HG03378 (cell line): ENCODE measurements around the gene BNC2.

ENCODE experiments used
- ATAC-seq: cut with Tn5 transposase; IDR thresholded peaks from one replicate; pipeline ENCODE4 v1.9.1; 2021; ENCODE audit warnings: mild to moderate bottlenecking, moderate library complexity; ENCODE audit not compliant: unreplicated experiment

The BNC2 gene

DNA sequence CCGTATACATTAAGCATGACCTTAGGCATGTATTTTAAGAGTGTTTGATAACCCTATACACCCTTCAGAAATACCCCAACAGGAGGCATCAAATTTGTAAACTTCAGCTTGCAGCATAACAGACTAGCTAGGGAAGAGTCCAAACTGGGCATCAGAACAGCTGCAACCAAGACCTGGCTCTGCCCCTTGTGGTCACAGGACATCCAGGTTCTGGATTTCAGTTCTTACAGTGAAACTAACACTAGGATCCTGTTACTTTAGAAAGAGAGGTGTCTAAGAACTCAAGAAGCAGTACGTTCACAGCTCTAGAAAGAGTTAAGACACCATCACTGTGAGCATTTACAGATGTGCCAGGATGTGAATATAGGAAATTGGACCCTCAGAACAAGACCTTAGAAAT, 229.8 kb downstream of the BNC2 start:
- ATAC-seq: no peak

DNA sequence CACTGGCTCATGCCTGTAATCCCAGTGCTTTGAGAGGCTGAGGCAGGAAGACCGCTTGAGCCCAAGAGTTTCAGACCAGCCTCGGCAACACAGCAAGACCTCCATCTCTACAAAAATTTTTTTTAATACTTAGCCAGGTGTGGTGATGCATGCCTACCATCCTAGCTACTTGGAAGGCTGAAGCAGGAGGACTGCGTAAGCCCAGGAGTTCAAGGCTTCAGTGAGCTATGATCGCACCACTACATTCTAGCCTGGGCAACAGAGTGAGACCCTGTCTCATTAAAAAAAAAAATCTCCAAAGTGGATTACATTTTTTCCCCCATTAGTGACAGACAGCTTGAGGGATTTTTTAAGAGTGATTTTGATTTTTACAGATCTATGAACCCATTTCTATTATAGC, 230.8 kb downstream of the BNC2 start:
- ATAC-seq: no peak

DNA sequence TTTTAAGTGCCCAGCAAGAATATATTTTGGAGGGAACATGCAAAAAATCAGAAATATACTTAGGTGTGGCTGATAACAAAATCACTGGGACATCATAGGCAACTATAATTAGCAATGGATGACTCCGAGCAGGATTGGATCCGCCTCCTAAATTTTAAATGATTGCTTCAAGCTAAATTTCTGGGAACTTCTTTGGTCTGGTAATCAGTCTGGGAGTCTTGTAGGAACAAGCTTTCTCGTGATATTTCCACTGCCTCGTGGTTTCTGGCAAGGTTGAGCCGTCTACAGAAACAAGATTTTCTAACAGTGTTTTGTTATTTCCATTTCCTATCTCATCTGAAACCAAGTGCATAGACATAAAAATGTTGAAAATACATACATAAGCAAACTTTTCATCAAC, 232.6 kb downstream of the BNC2 start:
- ATAC-seq: no peak

DNA sequence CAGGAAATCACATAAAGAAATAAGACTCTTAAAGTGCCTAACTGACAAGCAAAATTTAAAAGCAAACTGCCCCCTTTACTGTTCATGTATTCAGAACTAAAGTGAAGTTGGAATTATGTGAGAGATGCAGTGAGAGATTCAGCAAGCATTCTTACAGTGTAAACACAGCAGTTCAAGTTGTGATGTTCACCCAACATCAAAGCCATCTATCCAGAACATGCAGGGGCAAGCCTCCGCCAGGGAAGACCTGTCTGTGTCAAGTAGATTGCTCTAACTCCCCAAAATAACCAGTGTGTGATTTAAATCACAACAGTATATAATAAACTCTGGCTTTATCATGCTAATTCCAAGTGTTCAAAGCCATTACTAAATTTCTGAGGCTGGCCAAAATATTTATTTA, 233.3 kb downstream of the BNC2 start:
- no peak for ATAC-seq

DNA sequence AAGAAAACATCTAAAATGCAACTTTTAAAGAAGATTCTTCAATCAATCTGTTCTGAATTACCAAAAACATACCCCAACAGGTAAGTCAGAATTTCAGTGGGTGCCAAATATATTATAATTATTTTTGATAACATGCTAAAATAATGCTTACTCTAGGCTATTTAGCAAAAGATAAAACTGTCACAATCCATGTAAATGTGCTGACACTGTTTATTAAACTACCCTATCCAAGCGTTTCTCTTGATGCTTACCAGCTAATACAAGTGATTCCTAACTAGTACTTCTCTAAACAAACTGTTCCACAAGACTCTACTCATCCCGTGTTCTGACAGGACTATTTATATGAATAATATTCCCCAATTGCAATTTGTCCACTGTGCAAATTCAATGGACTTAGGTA, 236.7 kb downstream of the BNC2 start:
- no peak for ATAC-seq

DNA sequence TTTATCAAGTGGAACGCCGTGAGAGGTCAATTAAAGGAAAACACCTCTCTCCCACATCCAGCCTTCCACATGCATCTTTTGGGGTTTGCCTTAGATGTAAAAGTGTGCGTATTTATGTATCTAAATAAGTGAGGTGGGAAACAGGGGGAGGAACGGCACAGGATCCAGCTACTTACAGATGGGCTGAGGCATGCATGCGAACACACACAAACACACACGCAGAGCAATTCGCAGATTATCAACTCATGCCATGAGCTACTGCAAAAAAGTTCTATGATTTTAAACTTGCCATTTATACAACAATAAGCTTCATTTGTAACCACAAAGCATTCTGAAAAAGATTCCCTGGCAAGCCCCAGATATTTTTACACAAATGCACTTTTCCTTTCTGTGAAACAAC, 242.1 kb downstream of the BNC2 start:
- no peak for ATAC-seq

DNA sequence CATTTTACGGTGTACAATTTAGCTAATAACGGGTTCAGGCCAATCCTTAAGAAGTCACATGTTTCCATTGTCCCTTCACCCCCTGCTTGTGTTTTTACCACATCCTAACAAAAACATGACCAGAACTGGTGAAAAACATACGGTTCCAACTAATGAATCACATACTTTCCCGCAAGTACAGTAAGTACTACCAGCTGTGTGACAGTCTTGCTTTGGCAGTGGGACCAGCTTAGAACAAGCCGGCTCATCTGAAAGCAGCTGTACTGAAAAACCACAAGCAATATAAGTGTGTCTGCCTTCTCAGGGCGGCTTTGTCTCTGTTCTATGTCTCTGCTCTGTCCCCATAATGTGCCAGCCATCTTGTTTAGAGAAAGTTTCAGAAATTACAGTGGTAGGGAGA, 242.5 kb downstream of the BNC2 start:
- no peak for ATAC-seq

DNA sequence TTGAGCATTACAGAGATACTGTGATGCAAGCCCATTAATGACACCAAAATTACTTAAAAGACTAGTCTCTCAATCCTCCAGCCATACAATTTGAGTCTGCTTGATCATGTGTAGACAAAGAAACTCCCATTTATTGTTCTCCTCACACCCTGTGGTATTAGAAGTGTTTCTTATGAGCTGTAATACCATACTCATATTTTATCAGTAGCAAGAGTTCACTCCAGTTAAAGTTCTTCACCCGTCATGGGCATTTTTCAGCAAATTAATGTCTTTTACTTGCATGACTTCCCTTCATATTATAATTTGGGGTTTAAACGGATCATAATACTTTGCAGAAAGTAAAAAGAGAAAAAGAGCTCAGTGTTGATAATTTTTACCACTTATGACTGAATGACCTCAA, 242.9 kb downstream of the BNC2 start:
- ATAC-seq: no peak

DNA sequence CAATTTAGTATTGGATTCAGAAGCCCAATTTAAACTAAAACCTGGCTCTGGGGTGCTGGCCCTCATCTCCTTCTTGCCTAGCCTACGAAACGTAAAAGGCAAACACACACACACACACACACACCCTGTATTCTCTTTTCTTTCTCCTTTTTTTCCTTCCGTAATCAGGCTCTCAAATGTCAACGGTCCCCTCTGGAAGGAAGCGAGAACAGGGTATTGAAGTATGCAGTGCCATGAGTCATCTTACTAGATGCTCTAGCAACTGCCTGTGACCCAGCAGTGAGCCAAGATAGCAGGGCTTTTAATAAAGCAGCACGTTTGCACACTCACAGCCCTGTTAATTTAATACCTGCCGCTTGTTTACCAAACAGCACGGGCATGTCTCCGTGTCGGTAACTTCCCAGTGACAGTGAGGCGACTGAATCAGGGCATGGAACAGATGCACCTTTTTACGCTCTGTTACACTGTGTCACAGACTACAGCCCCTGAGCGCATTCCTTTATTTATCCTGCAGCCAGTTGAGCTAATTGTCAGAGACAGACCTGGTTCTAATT, 243.8 kb downstream of the BNC2 start:
- no peak for ATAC-seq

DNA sequence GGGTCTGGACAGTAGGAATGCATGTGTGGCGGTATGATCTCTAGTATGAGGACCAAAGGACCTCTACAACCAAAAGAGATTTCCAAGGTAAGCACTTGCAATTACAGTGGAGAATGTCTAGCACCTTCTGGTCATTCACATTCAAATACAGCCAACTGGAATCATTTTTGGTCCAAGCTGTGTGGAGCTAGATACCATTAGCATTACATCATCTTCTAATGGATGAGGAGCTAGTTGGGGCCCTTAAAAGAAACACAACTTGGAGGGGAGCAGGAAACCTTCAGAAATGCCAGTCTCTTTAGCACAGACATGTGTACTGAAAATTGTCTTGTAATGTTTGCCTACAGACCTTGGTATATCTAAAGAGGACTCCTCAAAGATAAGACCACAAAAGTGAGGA, 244.7 kb downstream of the BNC2 start:
- ATAC-seq: no peak

DNA sequence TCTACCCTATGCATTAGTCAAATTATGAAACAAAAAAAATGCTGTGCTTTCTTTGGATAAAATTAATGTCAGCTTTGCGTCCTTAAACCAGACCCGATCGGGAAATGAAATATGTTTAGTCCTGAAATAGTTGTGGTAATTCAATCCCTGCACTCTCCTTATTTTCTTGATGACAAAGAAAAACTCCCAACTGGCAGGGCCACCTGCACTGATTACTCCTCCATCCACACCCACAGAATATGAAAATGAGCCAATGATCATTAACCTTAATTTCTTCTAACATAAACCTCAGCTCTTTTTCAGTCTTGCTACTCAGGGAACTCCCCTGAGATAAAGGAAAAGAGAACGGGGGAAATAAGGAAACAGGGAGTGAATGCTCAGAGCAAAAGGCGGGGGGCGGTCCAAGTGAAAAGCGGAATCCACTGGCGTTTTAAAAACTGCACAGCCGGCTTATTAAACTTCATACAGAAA, 245.3 kb downstream of the BNC2 start:
- no peak for ATAC-seq

DNA sequence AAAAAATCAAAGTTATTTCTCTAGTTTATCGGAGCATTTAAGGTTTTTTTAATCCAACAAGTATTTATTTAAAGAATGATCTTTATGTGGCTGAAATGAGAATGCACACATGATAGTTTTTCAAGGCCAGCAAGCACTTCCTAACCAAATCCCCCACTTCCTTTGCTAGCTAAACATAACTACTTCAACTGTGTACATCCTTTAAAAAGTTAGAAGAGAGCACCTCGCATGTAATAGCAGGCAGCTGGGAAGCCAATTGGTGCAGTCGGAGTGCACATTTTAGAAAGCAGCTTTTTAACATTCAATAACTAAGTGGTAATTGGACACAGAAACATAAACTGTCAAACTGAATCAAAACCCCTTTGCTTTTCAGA, 245.7 kb downstream of the BNC2 start:
- no peak for ATAC-seq

DNA sequence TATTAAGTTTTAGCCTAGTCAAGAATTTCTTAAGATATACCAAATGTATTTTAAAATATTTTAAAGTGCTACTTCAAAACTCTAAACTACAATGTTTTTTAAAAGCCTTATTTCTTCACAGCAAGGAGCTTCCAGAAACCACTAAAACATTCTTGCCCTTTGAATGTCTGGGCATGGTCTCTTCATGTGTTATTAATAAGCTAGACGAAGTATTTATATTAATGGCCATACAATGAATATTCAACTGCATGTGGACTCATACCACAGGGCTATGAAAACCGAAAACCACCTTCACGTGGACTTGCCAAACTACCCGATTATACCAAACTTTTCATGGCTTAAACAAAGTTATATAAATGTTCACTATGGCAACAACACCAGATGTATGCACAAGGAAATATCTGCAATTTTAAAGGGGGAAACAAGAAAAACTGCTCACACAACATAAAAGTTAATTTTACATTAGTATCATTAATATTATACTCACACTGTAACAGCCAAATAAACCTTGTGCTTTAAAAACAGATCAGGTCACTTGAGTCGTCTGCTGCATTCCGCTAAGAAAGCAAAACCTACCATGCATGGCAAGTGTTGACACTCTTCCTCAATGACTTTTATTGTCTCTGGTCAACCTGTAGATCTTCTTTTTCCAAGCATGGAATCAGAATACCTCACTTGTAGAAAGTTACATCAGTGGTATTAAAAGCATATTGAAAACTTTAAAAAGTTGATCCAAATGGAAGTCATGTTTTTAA, 246.3 kb downstream of the BNC2 start:
- ATAC-seq: no peak

DNA sequence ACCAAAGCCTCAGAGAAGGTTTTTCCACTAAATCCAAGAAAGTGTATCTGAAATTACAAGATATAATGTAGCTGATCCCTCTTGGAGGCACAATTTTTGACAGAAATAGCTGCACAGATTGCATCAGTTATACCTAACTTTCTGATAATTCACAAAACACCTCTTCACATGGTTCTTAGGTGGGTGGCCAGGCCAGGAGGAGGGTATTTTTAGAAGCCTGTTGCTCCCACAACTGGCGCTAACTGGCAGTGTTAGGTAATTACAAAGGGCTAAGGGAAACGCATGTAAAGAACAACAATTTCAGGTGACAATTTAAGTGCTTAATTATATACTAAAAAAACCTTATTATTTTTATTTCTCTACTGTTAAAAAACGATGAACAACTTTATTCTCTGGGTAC, 247.9 kb downstream of the BNC2 start:
- ATAC-seq: no peak

DNA sequence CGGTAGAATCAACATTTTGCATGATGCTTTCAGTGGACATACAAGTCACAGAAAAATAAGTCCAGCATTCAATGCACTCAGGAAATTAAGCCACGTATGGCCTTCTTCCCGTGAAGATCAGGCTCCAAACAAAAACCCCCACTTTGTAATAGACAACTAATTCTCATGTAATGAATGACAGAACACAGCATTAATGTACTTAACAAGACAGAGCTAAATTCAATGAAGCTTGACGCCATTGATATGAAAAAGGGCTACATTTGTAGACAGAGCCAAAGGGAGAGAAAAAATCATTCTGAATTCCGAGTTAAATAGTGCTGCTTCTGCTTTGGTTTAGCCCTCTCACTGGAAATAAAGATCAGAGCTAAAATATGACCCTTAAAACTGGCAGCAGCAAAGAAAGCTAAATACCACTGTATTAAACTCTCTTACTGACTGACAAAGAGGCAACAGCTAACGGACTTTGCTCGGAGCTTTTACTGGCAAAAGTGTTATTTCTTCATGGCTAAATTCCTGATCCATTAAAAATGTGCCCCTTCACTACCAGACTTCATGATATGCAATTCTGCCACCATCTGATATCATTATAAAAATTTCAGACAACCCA, 250.5 kb downstream of the BNC2 start:
- ATAC-seq: no peak

DNA sequence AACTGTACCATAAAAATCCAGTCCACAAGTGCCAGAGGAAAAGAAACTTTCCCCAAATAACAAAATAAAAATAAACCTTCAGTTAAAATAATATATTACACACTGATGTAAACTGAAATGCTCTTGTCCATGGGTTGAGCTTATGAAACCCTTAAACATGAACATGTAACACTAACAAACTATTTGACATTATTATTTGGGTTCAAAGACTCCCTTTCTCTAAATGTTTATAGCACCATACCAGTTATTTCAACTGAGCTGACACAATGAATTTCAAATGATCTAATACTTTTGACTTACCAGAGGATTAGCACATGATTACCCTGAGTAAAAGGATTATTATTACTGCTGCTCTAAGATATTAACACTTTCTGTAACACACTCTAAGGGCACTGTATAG, 251.1 kb downstream of the BNC2 start:
- no peak for ATAC-seq

DNA sequence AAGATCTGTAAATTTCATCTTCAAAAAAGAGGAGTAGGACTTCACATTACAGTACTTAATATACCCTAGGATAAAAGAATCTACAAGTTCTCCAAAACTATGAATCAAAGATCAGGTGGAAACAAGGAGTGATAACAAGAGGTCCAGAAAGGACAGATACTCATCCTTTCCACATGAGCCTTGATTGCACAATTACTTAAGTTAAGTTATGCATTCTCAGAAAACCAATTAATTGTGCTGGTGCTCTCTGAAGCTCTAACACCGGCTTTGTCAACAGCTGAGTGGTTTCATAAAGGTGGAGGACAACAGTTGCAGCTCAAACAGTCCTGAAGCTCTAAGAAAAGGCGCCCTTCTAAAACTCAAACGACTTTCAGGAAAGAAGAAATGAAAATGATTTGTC, 251.9 kb downstream of the BNC2 start:
- no peak for ATAC-seq

DNA sequence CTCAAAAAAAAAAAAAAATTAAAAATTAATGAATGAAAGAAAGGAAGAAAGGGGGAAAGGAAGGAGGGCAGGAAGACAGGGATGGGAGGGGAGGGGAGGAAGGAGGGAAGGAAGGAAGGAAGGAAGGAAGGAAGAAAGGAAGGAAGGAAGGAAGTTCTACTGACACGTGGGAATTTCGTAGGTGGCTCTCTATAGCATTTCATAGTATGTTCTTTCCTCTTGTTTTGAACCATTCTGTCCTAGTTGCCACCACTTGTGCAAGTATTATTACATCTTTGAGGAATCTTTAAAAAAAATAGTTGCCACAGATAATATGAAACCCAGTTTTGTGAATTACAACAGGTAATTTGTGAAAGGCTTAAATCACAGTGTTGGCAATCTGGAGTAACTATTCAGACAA, 253.8 kb downstream of the BNC2 start:
- ATAC-seq: no peak

DNA sequence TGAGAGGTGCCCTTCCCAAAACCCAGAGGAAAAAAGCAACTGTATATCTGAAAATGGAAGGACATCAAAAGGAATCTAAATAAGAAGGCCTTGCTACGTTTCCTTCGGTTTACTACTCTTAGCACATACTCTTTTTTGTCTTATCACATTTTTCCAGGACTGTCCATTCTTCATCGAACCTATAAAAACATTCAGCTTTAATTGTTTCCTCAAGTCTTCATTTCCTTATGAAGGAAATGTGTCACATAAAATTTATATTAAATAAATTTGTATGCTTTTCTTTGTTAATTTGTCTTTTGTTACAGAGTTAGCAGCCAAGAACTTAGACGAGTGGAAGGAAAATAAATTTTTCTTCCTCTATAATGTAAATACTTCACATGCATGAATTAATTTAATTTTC, 255.0 kb downstream of the BNC2 start:
- no peak for ATAC-seq

DNA sequence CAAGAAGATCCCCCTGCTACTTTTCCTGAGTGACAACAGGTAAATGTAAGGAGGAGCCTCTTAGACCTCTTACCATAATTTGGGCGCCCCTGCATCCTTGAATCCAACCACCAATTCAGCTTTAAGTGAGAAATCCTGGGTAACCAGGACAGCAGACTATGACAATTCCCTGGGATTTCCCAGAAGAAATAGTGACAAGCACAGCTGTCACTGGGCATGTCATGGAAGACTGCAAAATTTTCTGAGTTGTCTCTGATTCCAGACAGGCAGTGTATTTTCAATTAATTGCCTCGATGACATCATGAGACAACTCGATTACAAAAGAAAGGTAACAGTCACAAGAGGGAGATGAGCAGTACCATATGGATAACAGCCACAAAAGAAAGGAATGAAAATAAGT, 256.9 kb downstream of the BNC2 start:
- ATAC-seq: no peak

DNA sequence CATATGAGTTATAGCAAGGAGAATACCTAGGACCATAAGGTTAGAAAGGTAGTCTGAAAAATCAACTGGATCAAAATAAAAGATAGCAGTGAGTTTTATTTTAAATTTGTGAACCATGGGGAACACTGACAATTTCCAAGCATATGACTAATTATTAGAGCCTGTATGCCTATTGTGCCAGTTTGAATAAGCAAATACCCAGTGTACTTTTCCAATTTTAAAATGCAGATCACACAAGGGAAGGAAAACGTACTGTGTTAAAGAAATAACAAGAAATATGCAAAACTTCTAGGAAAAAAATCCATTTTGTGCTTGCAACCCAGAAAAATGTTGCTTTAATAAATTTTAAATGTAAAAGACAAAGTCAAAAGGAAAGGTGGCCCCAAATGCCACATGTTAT, 257.4 kb downstream of the BNC2 start:
- no peak for ATAC-seq

DNA sequence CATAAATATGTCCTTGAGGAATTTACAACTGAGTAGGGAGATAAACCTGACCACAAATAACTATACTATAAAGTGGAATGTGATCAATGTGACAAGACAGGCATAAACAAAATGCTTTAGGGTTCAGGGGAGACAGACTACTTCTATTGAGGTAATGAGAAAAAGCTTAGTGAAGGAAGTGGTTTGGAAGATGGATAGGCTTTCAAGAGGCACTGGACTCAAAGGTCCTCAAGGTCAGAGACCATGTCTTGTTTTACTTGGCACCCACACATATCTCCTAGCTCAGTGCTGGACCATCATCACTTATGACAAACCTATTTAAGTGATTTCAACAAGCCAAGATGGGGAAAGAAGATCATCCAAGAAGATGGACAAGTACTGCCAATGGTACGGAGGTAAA, 257.8 kb downstream of the BNC2 start:
- no peak for ATAC-seq

DNA sequence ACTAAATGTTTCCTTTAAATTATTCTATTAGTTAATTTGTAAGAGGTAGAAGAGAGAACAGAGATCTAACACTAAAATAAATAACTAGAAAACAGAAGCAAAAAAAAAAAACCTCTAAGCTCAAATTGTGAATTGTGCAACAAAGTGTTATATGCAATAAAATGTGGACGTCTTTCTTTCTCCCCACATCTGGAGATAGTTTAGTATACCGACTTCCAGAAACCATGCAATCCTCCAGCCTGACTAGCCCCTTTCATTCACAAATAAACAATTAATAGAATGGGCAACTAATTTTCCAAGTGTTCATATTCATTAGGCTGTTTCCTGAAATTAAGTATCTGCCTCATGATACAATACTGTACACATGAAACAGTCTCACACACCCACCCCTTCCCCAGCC, 258.5 kb downstream of the BNC2 start:
- ATAC-seq: no peak
